Panc1 (cell line): Measurements from ENCODE around the gene TBC1D10A. TPM values are rescaled to one million over a fixed set of nuclear protein-coding genes. Genes with fewer than 3 reads are reported as not detected.

Experiments used
- ATAC-seq: fragments of 200-7000 bp; cut with Tn5 transposase; 2 replicates; pipeline ENCODE4 v1.9.1; 2020; ENCODE audit warnings: mild to moderate bottlenecking, moderate library complexity
- BruUV-seq: library from RNA; stranded (reverse); fragments of 400-500 nt; replicated peaks from 2 replicates; lab custom pipeline; 2021; lab: Mats Ljungman, UMichigan
- CTCF ChIA-PET: fragments of 300-600 bp; sonication (Branson Sonifier 250); formaldehyde crosslinking; loops from one replicate; lab custom pipeline; 2022; ENCODE audit warnings: antibody characterized with exemption; lab: Charles Lee
- POLR2A ChIA-PET: fragments of 300-600 bp; sonication (Branson Sonifier 250); formaldehyde crosslinking; loops from one replicate; lab custom pipeline; 2022; ENCODE audit warnings: antibody characterized with exemption; lab: Charles Lee
- DNase-seq: peaks from one replicate; pipeline ENCODE4 v3.0.0-alpha.2; 2010; ENCODE audit warnings: low read depth, low spot score
- H3K27ac ChIP-seq: 2 replicates; pipeline ENCODE4 v1.5.1; 2011; ENCODE audit warnings: mild to moderate bottlenecking, low read length, inconsistent platforms
- H3K27me3 ChIP-seq: fragments of 200-500 bp; sonication (Bioruptor generic); 2 replicates; pipeline ENCODE4 v1.6.0; 2014; ENCODE audit warnings: low read length, inconsistent platforms; ENCODE audit not compliant: control insufficient read depth, insufficient read depth
- H3K36me3 ChIP-seq: fragments of 200-500 bp; sonication (Bioruptor generic); 2 replicates; pipeline ENCODE4 v1.5.1; 2014; ENCODE audit warnings: inconsistent platforms, mild to moderate bottlenecking, low read length, moderate library complexity; ENCODE audit not compliant: control insufficient read depth, insufficient read depth
- H3K4me1 ChIP-seq: 2 replicates; pipeline ENCODE4 v1.5.1; 2011; ENCODE audit warnings: inconsistent platforms, mild to moderate bottlenecking, low read length, moderate library complexity; ENCODE audit not compliant: control insufficient read depth, insufficient read depth
- H3K4me3 ChIP-seq, 2 experiments: 2 replicates each; pipeline ENCODE4 v1.5.1; 2011 to 2012; ENCODE audit warnings: low read depth in 2 of 2, low read length in 2 of 2, mild to moderate bottlenecking in 2 of 2, inconsistent platforms in 1 of 2, moderate library complexity in 1 of 2
- H3K9me3 ChIP-seq: fragments of 200-500 bp; sonication (Bioruptor generic); 2 replicates; pipeline ENCODE4 v1.5.1; 2014; ENCODE audit warnings: low read depth, mild to moderate bottlenecking, inconsistent platforms, low read length, moderate library complexity; ENCODE audit not compliant: control insufficient read depth, insufficient read depth
- POLR2AphosphoS5 ChIP-seq: IDR thresholded peaks from 2 replicates; pipeline ENCODE4 v1.6.1; 2012; ENCODE audit warnings: mild to moderate bottlenecking, low read depth, low read length, moderate library complexity
- SIN3A ChIP-seq: IDR thresholded peaks from 2 replicates; pipeline ENCODE4 v1.6.1; 2012; ENCODE audit warnings: low read depth, mild to moderate bottlenecking, low read length, moderate library complexity, borderline replicate concordance; ENCODE audit not compliant: insufficient read depth
- TCF7L2 ChIP-seq: IDR thresholded peaks from 2 replicates; pipeline ENCODE4 v1.6.1; 2011; ENCODE audit warnings: mild to moderate bottlenecking, low read depth, low read length, inconsistent platforms
- in situ Hi-C: cut with HindIII; loops from 2 replicates; pipeline ENCODE4 v1.10.0; 2016; ENCODE audit warnings: low sequenced_read_pairs, low pct_unique_long_range_greater_than_20kb
- intact Hi-C: fragments of 100-400 bp; cut with micrococcal nuclease; formaldehyde crosslinking; loops from one replicate; pipeline ENCODE4 v1.10.0; 2022; ENCODE audit not compliant: unreplicated experiment
- total RNA-seq: library from RNA; stranded (reverse); gene quantifications from one replicate; pipeline ENCODE4 v1.2.1, GENCODE V29; 2021; ENCODE audit not compliant: unreplicated experiment
- TF ChIP-seq, protein P1 (sequence below), 2 experiments: IDR thresholded peaks; 2 replicates each; pipeline ENCODE4 v1.6.1; 2011 to 2012; ENCODE audit warnings: low read depth in 2 of 2, control low read depth in 1 of 2, low read length in 1 of 2, mild to moderate bottlenecking in 1 of 2, moderate library complexity in 1 of 2; ENCODE audit not compliant: insufficient read depth in 1 of 2
- TF ChIP-seq, protein P2 (sequence below): fragments of 450-650 bp; IDR thresholded peaks from 2 replicates; pipeline ENCODE4 v1.5.1; 2017; ENCODE audit warnings: mild to moderate bottlenecking

The TBC1D10A gene
- total RNA-seq, 1 experiment from 2014 or later, result 14.9 TPM

- Histone ChIP-seq H3K27ac (no peak overlapping the region), H3K27me3 (no peaks in the 10 kb centered on the region), H3K4me3 (no peak overlapping the region), H3K4me1 (peaks cover 19% of the 10 kb centered on the region), H3K9me3 (no peaks in the 10 kb centered on the region), H3K36me3 (no peaks in the 10 kb centered on the region; the same call in 1 of the 2 replicates)
- ATAC-seq, result no peak
- CTCF ChIA-PET, result no interaction called here
- in situ Hi-C loops (no loop called here), intact Hi-C loops (no loop called here)
- BruUV-seq, result no TSS peak
- no peak for DNase-seq
- TF ChIP-seq, protein P1, sequence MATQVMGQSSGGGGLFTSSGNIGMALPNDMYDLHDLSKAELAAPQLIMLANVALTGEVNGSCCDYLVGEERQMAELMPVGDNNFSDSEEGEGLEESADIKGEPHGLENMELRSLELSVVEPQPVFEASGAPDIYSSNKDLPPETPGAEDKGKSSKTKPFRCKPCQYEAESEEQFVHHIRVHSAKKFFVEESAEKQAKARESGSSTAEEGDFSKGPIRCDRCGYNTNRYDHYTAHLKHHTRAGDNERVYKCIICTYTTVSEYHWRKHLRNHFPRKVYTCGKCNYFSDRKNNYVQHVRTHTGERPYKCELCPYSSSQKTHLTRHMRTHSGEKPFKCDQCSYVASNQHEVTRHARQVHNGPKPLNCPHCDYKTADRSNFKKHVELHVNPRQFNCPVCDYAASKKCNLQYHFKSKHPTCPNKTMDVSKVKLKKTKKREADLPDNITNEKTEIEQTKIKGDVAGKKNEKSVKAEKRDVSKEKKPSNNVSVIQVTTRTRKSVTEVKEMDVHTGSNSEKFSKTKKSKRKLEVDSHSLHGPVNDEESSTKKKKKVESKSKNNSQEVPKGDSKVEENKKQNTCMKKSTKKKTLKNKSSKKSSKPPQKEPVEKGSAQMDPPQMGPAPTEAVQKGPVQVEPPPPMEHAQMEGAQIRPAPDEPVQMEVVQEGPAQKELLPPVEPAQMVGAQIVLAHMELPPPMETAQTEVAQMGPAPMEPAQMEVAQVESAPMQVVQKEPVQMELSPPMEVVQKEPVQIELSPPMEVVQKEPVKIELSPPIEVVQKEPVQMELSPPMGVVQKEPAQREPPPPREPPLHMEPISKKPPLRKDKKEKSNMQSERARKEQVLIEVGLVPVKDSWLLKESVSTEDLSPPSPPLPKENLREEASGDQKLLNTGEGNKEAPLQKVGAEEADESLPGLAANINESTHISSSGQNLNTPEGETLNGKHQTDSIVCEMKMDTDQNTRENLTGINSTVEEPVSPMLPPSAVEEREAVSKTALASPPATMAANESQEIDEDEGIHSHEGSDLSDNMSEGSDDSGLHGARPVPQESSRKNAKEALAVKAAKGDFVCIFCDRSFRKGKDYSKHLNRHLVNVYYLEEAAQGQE (IDR thresholded peaks at IDR 0.05; ENCODE audit: insufficient read depth in 1 of 2, low read depth in 2 of 2, low read length in 1 of 2), result no peak
- TF ChIP-seq SIN3A (no peak), TCF7L2 (no peak), POLR2AphosphoS5 (no peak)
- TF ChIP-seq, protein P2, sequence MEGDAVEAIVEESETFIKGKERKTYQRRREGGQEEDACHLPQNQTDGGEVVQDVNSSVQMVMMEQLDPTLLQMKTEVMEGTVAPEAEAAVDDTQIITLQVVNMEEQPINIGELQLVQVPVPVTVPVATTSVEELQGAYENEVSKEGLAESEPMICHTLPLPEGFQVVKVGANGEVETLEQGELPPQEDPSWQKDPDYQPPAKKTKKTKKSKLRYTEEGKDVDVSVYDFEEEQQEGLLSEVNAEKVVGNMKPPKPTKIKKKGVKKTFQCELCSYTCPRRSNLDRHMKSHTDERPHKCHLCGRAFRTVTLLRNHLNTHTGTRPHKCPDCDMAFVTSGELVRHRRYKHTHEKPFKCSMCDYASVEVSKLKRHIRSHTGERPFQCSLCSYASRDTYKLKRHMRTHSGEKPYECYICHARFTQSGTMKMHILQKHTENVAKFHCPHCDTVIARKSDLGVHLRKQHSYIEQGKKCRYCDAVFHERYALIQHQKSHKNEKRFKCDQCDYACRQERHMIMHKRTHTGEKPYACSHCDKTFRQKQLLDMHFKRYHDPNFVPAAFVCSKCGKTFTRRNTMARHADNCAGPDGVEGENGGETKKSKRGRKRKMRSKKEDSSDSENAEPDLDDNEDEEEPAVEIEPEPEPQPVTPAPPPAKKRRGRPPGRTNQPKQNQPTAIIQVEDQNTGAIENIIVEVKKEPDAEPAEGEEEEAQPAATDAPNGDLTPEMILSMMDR, result no peak
- POLR2A ChIA-PET, result no interaction called here
Observed at GRCh38 chr22:30293026-30293425, 33.7 kb downstream of the TBC1D10A start.

DNA sequence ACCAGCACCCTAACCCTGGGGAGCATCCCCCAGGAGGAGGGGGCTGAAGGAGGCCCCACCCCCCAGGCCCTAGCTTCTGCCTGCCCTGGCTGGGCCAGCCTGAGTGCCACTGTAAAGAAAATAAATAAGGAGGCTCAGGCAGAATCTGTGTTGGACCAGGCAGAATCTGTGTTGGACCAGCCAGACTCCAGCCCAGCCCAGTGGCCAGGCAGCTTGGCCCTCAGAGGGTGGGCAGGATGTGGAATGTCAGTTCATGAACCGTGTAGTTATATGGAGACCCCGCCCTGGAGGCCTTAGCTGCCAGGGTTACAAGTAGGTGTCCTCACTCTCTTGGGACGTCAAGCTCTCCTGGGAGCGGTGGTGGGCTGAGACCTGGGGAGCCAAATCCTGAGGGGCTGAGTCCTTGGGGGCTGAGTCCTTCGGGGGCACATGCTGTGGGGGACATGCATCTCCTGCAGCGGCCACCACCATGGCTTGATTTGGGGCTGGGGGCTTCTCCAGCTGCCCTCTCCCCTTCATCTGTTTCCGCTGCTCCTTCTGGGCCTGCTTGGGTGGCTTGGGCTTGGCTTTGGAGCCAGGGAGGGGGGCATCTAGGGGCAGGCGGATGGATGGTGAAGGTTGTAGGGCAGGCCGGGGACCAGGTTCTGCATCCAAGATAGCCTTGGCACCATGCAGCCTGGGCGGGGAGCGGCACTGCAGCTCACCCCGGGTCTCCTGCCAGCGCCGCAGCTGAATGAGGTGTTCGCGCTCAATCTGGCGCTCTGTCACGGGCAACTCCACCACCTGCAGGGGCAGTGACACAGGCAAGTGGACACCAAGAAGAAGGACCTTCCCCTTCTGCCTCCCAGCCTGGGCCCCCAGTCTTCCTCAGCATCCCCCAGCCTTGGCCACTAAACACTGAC is 34.4 kb downstream of the TBC1D10A start:
- ATAC-seq, result no peak
- in situ Hi-C loops, result no loop called here
- intact Hi-C loops, result no loop called here
- Histone ChIP-seq H3K9me3 (no peaks in the 10 kb centered on the region), H3K27me3 (no peaks in the 10 kb centered on the region), H3K27ac (no peak overlapping the region), H3K4me1 (peaks cover 19% of the 10 kb centered on the region), H3K36me3 (no peaks in the 10 kb centered on the region; the same call in 1 of the 2 replicates), H3K4me3 (no peak overlapping the region)
- TF ChIP-seq, protein P1 (IDR thresholded peaks at IDR 0.05; ENCODE audit: insufficient read depth in 1 of 2, low read depth in 2 of 2, low read length in 1 of 2), result no peak
- TF ChIP-seq, protein P2, result no peak
- no peak for TF ChIP-seq TCF7L2
- DNase-seq, result no peak
- POLR2A ChIA-PET, result no interaction called here
- BruUV-seq, result no TSS peak
- CTCF ChIA-PET, result no interaction called here
